ENCODE results near the gene ARHGDIB. TPM values are rescaled to one million over a fixed set of nuclear protein-coding genes. Genes with fewer than 3 reads are reported as not detected.
A peak's percentile ranks its signal among the peaks of the same experiment; 100 is the strongest.

Gene ARHGDIB
- total RNA-seq, 1 donor from 2014 or later, result 50.6 TPM

- H3K4me1 ChIP-seq, result peaks cover 80% of the 10 kb centered on the region
- no peaks in the 10 kb centered on the region for H3K36me3 ChIP-seq
- DNase-seq, result no peak
- H3K27ac ChIP-seq (replicated peaks), result peak overlapping the region; percentile 92
- TF ChIP-seq CTCF (IDR thresholded peaks at IDR 0.05; ENCODE audit: borderline replicate concordance), result no peak
- H3K4me3 ChIP-seq, result peak overlapping the region; percentile 66
- H3K9me3 ChIP-seq (replicated peaks), result no peaks in the 10 kb centered on the region
- H3K27me3 ChIP-seq (ENCODE audit: low read depth), result no peaks in the 10 kb centered on the region
- intact Hi-C loops (cut with micrococcal nuclease), result loop anchor here (10.0 kb wide), 1 partner anchor 55 kb away; no protein-coding TSS in a partner anchor
Measured at GRCh38 chr12:14959916-14960496, 1.4 kb downstream of the ARHGDIB start.

- Histone ChIP-seq H3K27me3 (ENCODE audit: low read depth) (no peaks in the 10 kb centered on the region), H3K9me3 (replicated peaks) (no peaks in the 10 kb centered on the region), H3K4me3 (peak overlapping the region; percentile 66), H3K36me3 (no peaks in the 10 kb centered on the region), H3K4me1 (peaks cover 86% of the 10 kb centered on the region), H3K27ac (replicated peaks) (peak overlapping the region; percentile 92)
- no peak for TF ChIP-seq CTCF (IDR thresholded peaks at IDR 0.05; ENCODE audit: borderline replicate concordance)
- DNase-seq, result no peak
- intact Hi-C loops (cut with micrococcal nuclease), result loop anchor here (10.0 kb wide), 1 partner anchor 55 kb away; no protein-coding TSS in a partner anchor
Measured at GRCh38 chr12:14959463-14959862, 1.9 kb downstream of the ARHGDIB start.

- no peak for DNase-seq
- no peak for TF ChIP-seq CTCF (IDR thresholded peaks at IDR 0.05; ENCODE audit: borderline replicate concordance)
- no peaks in the 10 kb centered on the region for H3K36me3 ChIP-seq
- intact Hi-C loops (cut with micrococcal nuclease), result loop anchor here (10.0 kb wide), 1 partner anchor 54 kb away; no protein-coding TSS in a partner anchor
- H3K4me3 ChIP-seq, result peak overlapping the region; percentile 66
- H3K4me1 ChIP-seq, result peaks cover 90% of the 10 kb centered on the region
- H3K27me3 ChIP-seq (ENCODE audit: low read depth), result no peaks in the 10 kb centered on the region
- H3K9me3 ChIP-seq (replicated peaks), result no peaks in the 10 kb centered on the region
- peak overlapping the region; percentile 92 for H3K27ac ChIP-seq (replicated peaks)
Measured at GRCh38 chr12:14959126-14959440, 2.3 kb downstream of the ARHGDIB start.

GRCh38 chr12:14958361-14959125, 2.9 kb downstream of the ARHGDIB start:
- no peaks in the 10 kb centered on the region for H3K9me3 ChIP-seq (replicated peaks)
- no peak for TF ChIP-seq CTCF (IDR thresholded peaks at IDR 0.05; ENCODE audit: borderline replicate concordance)
- H3K4me1 ChIP-seq, result peaks cover 95% of the 10 kb centered on the region
- peak overlapping the region; percentile 92 for H3K27ac ChIP-seq (replicated peaks)
- peak overlapping the region; percentile 66 for H3K4me3 ChIP-seq
- H3K27me3 ChIP-seq (ENCODE audit: low read depth), result no peaks in the 10 kb centered on the region
- DNase-seq, result no peak
- no peaks in the 10 kb centered on the region for H3K36me3 ChIP-seq
- intact Hi-C loops (cut with micrococcal nuclease), result loop anchor here (10.0 kb wide), 1 partner anchor 54 kb away; no protein-coding TSS in a partner anchor

- Histone ChIP-seq H3K4me3 (peak overlapping the region; percentile 66), H3K9me3 (replicated peaks) (no peaks in the 10 kb centered on the region), H3K4me1 (peaks cover 99% of the 10 kb centered on the region), H3K27ac (replicated peaks) (peak overlapping the region; percentile 92), H3K27me3 (ENCODE audit: low read depth) (no peaks in the 10 kb centered on the region), H3K36me3 (no peaks in the 10 kb centered on the region)
- no peak for TF ChIP-seq CTCF (IDR thresholded peaks at IDR 0.05; ENCODE audit: borderline replicate concordance)
- intact Hi-C loops (cut with micrococcal nuclease), result loop anchor here (10.0 kb wide), 1 partner anchor 53 kb away; no protein-coding TSS in a partner anchor
- DNase-seq, result no peak
Measured at GRCh38 chr12:14957551-14958168, 3.7 kb downstream of the ARHGDIB start.
